ENCODE measurements around the gene CCZ1. TPM values are rescaled to one million over a fixed set of nuclear protein-coding genes. Genes with fewer than 3 reads are reported as not detected.
"Not testable (repeated sequence)": the region's sequence is repeated elsewhere in the genome, so short reads cannot be mapped to it uniquely, and the experiment has no call there.

CCZ1 gene
- polyA plus RNA-seq, 1 of the 3 experiments (the other 2 are of a cell fraction), result 69.8 TPM

GRCh38 chr7:5973580-5973979 is 75.0 kb downstream of the CCZ1 start:
- DNase-seq; H3K4me3 ChIP-seq (ENCODE audit: low read depth in 2 of 2, low read length in 1 of 2); H3K9me3 ChIP-seq; H3K4me1 ChIP-seq (ENCODE audit: control insufficient read depth in 1 of 2, insufficient read depth in 2 of 2, low read depth in 1 of 2, low read length in 1 of 2); H4K20me1 ChIP-seq (ENCODE audit: insufficient read depth); POLR2A ChIA-PET; CTCF ChIA-PET; H3K79me2 ChIP-seq (ENCODE audit: insufficient read depth); H2AFZ ChIP-seq (ENCODE audit: low read depth); H3F3A ChIP-seq (replicated peaks; ENCODE audit: insufficient read depth); H3K9ac ChIP-seq; H3K27me3 ChIP-seq (ENCODE audit: insufficient read depth); H3K4me2 ChIP-seq; H3K27ac ChIP-seq (ENCODE audit: low read depth in 2 of 2, low read length in 1 of 2); H3K9me2 ChIP-seq: not testable (repeated sequence)
- no CpG with 5 or more reads among the region's 8 CpGs for WGBS (ENCODE audit: low lambda C conversion rate)
- peaks cover 0 to 10% of the 10 kb centered on the region in 2 experiments for H3K36me3 ChIP-seq (replicated peaks in 1 of 2; ENCODE audit: control insufficient read depth in 1 of 2, insufficient read depth in 2 of 2, low read length in 1 of 2)

Small RNA genes within 50 kb of the gene (small RNA-seq; reads per million reads assigned to genes)
- gene RN7SL556P, result 0 reads per million in 7 experiments

Other genes with a start within 250 kb of the CCZ1 start
- 29.5 and 32.1 TPM in 2 replicates for gene RNF216, start 117.1 kb upstream of the CCZ1 start, polyA plus RNA-seq (2012; rRNA removed)
- gene OCM, start 17.9 kb upstream of the CCZ1 start, polyA plus RNA-seq (2012; rRNA removed), result not detected in 2 replicates
- 0.03 TPM in 1 of 2 replicates, not detected in the other for gene RSPH10B, start 72.0 kb downstream of the CCZ1 start, polyA plus RNA-seq (2012; rRNA removed)
- gene PMS2, start 110.3 kb downstream of the CCZ1 start, polyA plus RNA-seq (2012; rRNA removed), result 9.6 and 11.4 TPM in 2 replicates
- 98.9 and 104 TPM in 2 replicates for gene AIMP2, start 110.5 kb downstream of the CCZ1 start, polyA plus RNA-seq (2012; rRNA removed)
- gene ANKRD61, start 132.6 kb downstream of the CCZ1 start, polyA plus RNA-seq (2012; rRNA removed), result 0.50 and 0.53 TPM in 2 replicates
- gene EIF2AK1, start 160.4 kb downstream of the CCZ1 start, polyA plus RNA-seq (2012; rRNA removed), result 96.2 and 120 TPM in 2 replicates
- gene USP42, start 206.2 kb downstream of the CCZ1 start, polyA plus RNA-seq (2012; rRNA removed), result 4.5 and 7.3 TPM in 2 replicates